ENCODE results near the gene SRSF8.
"Not testable (repeated sequence)": the region's sequence is repeated elsewhere in the genome, so short reads cannot be mapped to it uniquely, and the experiment has no call there.

SRSF8 gene

GRCh38 chr11:95093548-95093947 is 26.8 kb downstream of the SRSF8 start:
- DNase-seq (ENCODE audit: low read depth in 1 of 2, low spot score in 1 of 2): no peak

- no peak for DNase-seq (ENCODE audit: low read depth in 1 of 2, low spot score in 1 of 2)
Observed at GRCh38 chr11:95095858-95096587, 29.3 kb downstream of the SRSF8 start.

- DNase-seq (ENCODE audit: low read depth in 1 of 2, low spot score in 1 of 2): no peak
Observed at GRCh38 chr11:95097209-95097608, 30.5 kb downstream of the SRSF8 start.

- DNase-seq (ENCODE audit: low read depth in 1 of 2, low spot score in 1 of 2): no peak
Observed at GRCh38 chr11:95098826-95099225, 32.1 kb downstream of the SRSF8 start.

GRCh38 chr11:95100191-95100648 is 33.5 kb downstream of the SRSF8 start:
- DNase-seq (ENCODE audit: low read depth in 1 of 2, low spot score in 1 of 2): no peak

GRCh38 chr11:95100856-95101507 is 34.3 kb downstream of the SRSF8 start:
- no peak for DNase-seq (ENCODE audit: low read depth in 1 of 2, low spot score in 1 of 2)

- DNase-seq (ENCODE audit: low read depth in 1 of 2, low spot score in 1 of 2): no peak
Observed at GRCh38 chr11:95101935-95102334, 35.2 kb downstream of the SRSF8 start.

GRCh38 chr11:95102733-95103132 is 36.0 kb downstream of the SRSF8 start:
- no peak for DNase-seq (ENCODE audit: low read depth in 1 of 2, low spot score in 1 of 2)

- no peak for DNase-seq (ENCODE audit: low read depth in 1 of 2, low spot score in 1 of 2)
Observed at GRCh38 chr11:95103701-95104100, 37.0 kb downstream of the SRSF8 start.

GRCh38 chr11:95104121-95104830 is 37.6 kb downstream of the SRSF8 start:
- DNase-seq (ENCODE audit: low read depth in 1 of 2, low spot score in 1 of 2): no peak

GRCh38 chr11:95104856-95105255 is 38.1 kb downstream of the SRSF8 start:
- DNase-seq (ENCODE audit: low read depth in 1 of 2, low spot score in 1 of 2): no peak

GRCh38 chr11:95108159-95108611 is 41.5 kb downstream of the SRSF8 start:
- no peak for DNase-seq (ENCODE audit: low read depth in 1 of 2, low spot score in 1 of 2)

GRCh38 chr11:95108671-95109551 is 42.2 kb downstream of the SRSF8 start:
- DNase-seq (ENCODE audit: low read depth in 1 of 2, low spot score in 1 of 2): no peak

- not testable (repeated sequence) for DNase-seq (ENCODE audit: low read depth in 1 of 2, low spot score in 1 of 2)
Observed at GRCh38 chr11:95111471-95111870, 44.8 kb downstream of the SRSF8 start.

- no peak for DNase-seq (ENCODE audit: low read depth in 1 of 2, low spot score in 1 of 2)
Observed at GRCh38 chr11:95111923-95112540, 45.3 kb downstream of the SRSF8 start.

- DNase-seq (ENCODE audit: low read depth in 1 of 2, low spot score in 1 of 2): no peak
Observed at GRCh38 chr11:95115597-95115996, 48.9 kb downstream of the SRSF8 start.

GRCh38 chr11:95119361-95120060 is 52.8 kb downstream of the SRSF8 start:
- DNase-seq (ENCODE audit: low read depth in 1 of 2, low spot score in 1 of 2): no peak
